K562 (cell line): ENCODE measurements around the gene PITPNC1. TPM values are rescaled to one million over a fixed set of nuclear protein-coding genes. Genes with fewer than 3 reads are reported as not detected.

ENCODE experiments used
- ATAC-seq: fragments of 200-7000 bp; cut with Tn5 transposase; 3 replicates; pipeline ENCODE4 v1.9.1; 2020; ENCODE audit warnings: moderate library complexity
- BruUV-seq: library from RNA; stranded (reverse); fragments of 400-500 nt; replicated peaks from 2 replicates; lab custom pipeline; 2021; lab: Mats Ljungman, UMichigan
- CTCF ChIA-PET: fragments of 300-600 bp; formaldehyde crosslinking; extraction: SDS; loops from one replicate; lab custom pipeline; 2021; ENCODE audit warnings: low intra/inter-chr PET ratio; lab: Yijun Ruan, JAX
- POLR2A ChIA-PET: fragments of 300-600, 350-650 bp; sonication (Branson Sonifier 250); formaldehyde crosslinking; extraction: SDS; loops from one replicate; lab custom pipeline; 2021; ENCODE audit warnings: antibody characterized with exemption, inconsistent platforms; lab: Yijun Ruan, JAX
- DNase-seq, 4 experiments: peaks; one replicate each; pipeline versions ENCODE4 v3.0.0 to v3.0.0-alpha.2; 2011 to 2018; ENCODE audit warnings: low spot score in 3 of 4, mixed read lengths in 3 of 4; ENCODE audit errors: extremely low read depth in 1 of 4
- FAIRE-seq: peaks from 2 replicates; lab custom pipeline; 2011; peaks lifted over from hg19 to GRCh38; lab: Jason Lieb, UNC
- H2AFZ ChIP-seq: 2 replicates; pipeline ENCODE4 v1.6.0; 2011; ENCODE audit warnings: low read depth, low read length, control low read depth, inconsistent platforms
- H3K27ac ChIP-seq: fragments of 200-600 bp; 3 replicates; pipeline ENCODE4 v1.8.0; 2011; ENCODE audit warnings: low read depth, mild to moderate bottlenecking, control low read depth, inconsistent platforms, low read length, moderate library complexity, mixed read lengths; ENCODE audit errors: extremely low read depth
- H3K27me3 ChIP-seq, 2 experiments: fragments of 300-600 bp in 1 of 2; 2 replicates in 1 of 2; 3 replicates in 1 of 2; pipeline versions ENCODE4 v1.6.0 to v1.8.0; 2011; ENCODE audit warnings: inconsistent platforms in 2 of 2, low read length in 2 of 2, mild to moderate bottlenecking in 1 of 2, mixed read lengths in 1 of 2, moderate library complexity in 1 of 2; ENCODE audit not compliant: control insufficient read depth in 2 of 2, insufficient read depth in 2 of 2
- H3K36me3 ChIP-seq: fragments of 300-600 bp; 3 replicates; pipeline ENCODE4 v1.8.0; 2011; ENCODE audit warnings: mild to moderate bottlenecking, low read length, inconsistent platforms; ENCODE audit not compliant: control insufficient read depth, insufficient read depth
- H3K4me1 ChIP-seq, 2 experiments: fragments of 200-600 bp in 1 of 2; replicated peaks in 1 of 2; 2 replicates in 1 of 2; 3 replicates in 1 of 2; pipeline versions ENCODE4 v1.5.1 to v1.8.0; 2011; ENCODE audit warnings: inconsistent platforms in 2 of 2, low read length in 2 of 2, mild to moderate bottlenecking in 1 of 2, mixed read lengths in 1 of 2, moderate library complexity in 1 of 2; ENCODE audit not compliant: control insufficient read depth in 2 of 2, insufficient read depth in 2 of 2
- H3K4me2 ChIP-seq: 2 replicates; pipeline ENCODE4 v1.6.1; 2011; ENCODE audit warnings: low read length, control low read depth, inconsistent platforms, mixed read lengths; ENCODE audit not compliant: insufficient read depth
- H3K4me3 ChIP-seq: fragments of 200-600 bp; sonication (generic), shearing (Covaris generic); 2 replicates; pipeline ENCODE4 v1.5.1; 2016; ENCODE audit warnings: control low read depth, inconsistent platforms
- H3K79me2 ChIP-seq: fragments of 200-600 bp; 3 replicates; pipeline ENCODE4 v1.8.0; 2011; ENCODE audit warnings: low read length, inconsistent platforms; ENCODE audit not compliant: control insufficient read depth, insufficient read depth
- H3K9ac ChIP-seq, 2 experiments: 2 replicates each; pipeline versions ENCODE4 v1.6.0 to v1.6.1; 2011; ENCODE audit warnings: low read depth in 2 of 2, low read length in 2 of 2, control low read depth in 1 of 2, inconsistent platforms in 1 of 2, mild to moderate bottlenecking in 1 of 2, mixed read lengths in 1 of 2; ENCODE audit not compliant: insufficient read depth in 1 of 2
- H3K9me1 ChIP-seq: one replicate; pipeline ENCODE4 v1.6.0; 2011; ENCODE audit warnings: inconsistent platforms, mild to moderate bottlenecking, low read length, moderate library complexity; ENCODE audit not compliant: control insufficient read depth, insufficient read depth
- H3K9me3 ChIP-seq: replicated peaks from 2 replicates; pipeline ENCODE4 v1.5.1; 2011; ENCODE audit warnings: low read depth, low read length, inconsistent platforms; ENCODE audit not compliant: control insufficient read depth, insufficient read depth
- H4K20me1 ChIP-seq: replicated peaks from 2 replicates; pipeline ENCODE4 v1.6.1; 2011; ENCODE audit warnings: low read length, inconsistent platforms, mixed read lengths; ENCODE audit not compliant: control insufficient read depth, insufficient read depth
- NFXL1 ChIP-seq: fragments of 450-650 bp; formaldehyde crosslinking; IDR thresholded peaks from 2 replicates; pipeline ENCODE4 v1.4.0; 2021; ENCODE audit warnings: mild to moderate bottlenecking
- RBM25 ChIP-seq: fragments of 200-400 bp; formaldehyde crosslinking; IDR thresholded peaks from 2 replicates; pipeline ENCODE4 v1.6.1; 2018; ENCODE audit warnings: low read length, low read depth, moderate library complexity; ENCODE audit not compliant: severe bottlenecking
- SP2 ChIP-seq: IDR thresholded peaks from 2 replicates; pipeline ENCODE4 v1.6.1; 2011; ENCODE audit warnings: mild to moderate bottlenecking, low read depth, low read length, moderate library complexity; ENCODE audit not compliant: poor library complexity, severe bottlenecking; ENCODE audit errors: extremely low read depth
- ZBTB12 ChIP-seq: fragments of 250-450 bp; sonication (Bioruptor Pico); IDR thresholded peaks from 2 replicates; pipeline ENCODE4 v1.4.0; 2020
- ZBTB40 ChIP-seq, 2 experiments: fragments of 450-650 bp in 1 of 2; sonication (generic) in 1 of 2; formaldehyde crosslinking in 1 of 2; IDR thresholded peaks; 2 replicates each; pipeline versions ENCODE4 v1.7.1 to v1.9.0; 2016 to 2022; ENCODE audit warnings: inconsistent platforms in 1 of 2, mild to moderate bottlenecking in 1 of 2, missing genetic modification reagents in 1 of 2
- ZNF146 ChIP-seq: IDR thresholded peaks from one replicate; pipeline ENCODE4 v1.6.1; 2018; ENCODE audit warnings: missing compliant biosample characterization; ENCODE audit not compliant: unreplicated experiment
- whole genome bisulfite sequencing: fragments of 100-300 bp; shearing (Covaris generic); methylation state at CpG from one replicate; pipeline ENCODE4 v1.1.6; 2016; ENCODE audit warnings: low coverage, mixed read lengths; ENCODE audit not compliant: insufficient coverage; ENCODE audit errors: missing lambda C conversion rate; 5-methylcytosine and 5-hydroxymethylcytosine counted together
- in situ Hi-C: fragments of 300-500 bp; cut with MboI; formaldehyde crosslinking; loops from 4 replicates; pipeline ENCODE4 v1.15.0; 2018; ENCODE audit warnings: inconsistent platforms, mixed read lengths
- intact Hi-C: fragments of 100-400 bp; cut with micrococcal nuclease; formaldehyde crosslinking; loops from 2 replicates; pipeline ENCODE4 v1.14.2; 2022
- polyA plus RNA-seq, 8 experiments: library from polyadenylated mRNA; depleted of rRNA in 4 of 8; stranded (reverse) in 5 of 8; unstranded in 3 of 8; fragments of >200 nt; fragmentation: Nextera tagmentation in 2 of 8; fragmentation: Illumina TruSeq in 1 of 8; extraction: Ambion mirVana in 2 of 8; extraction: Trizol in 1 of 8; gene quantifications; 2 replicates each; pipeline versions ENCODE4 v1.2.1 to v1.2.3, GENCODE V29; 2011 to 2014; ENCODE audit warnings: inconsistent platforms in 1 of 8, missing spikeins in 1 of 8
- total RNA-seq, 7 experiments: library from RNA; depleted of rRNA in 6 of 7; stranded (reverse); fragments of >200 nt in 6 of 7; fragmentation: Illumina TruSeq in 2 of 7; extraction: Trizol in 2 of 7; gene quantifications; 2 replicates each; pipeline versions ENCODE4 v1.2.1 to v1.2.3, GENCODE V29; 2011 to 2021; ENCODE audit warnings: low replicate concordance in 1 of 7
- TF ChIP-seq, protein P1 (sequence below): sonication (generic); formaldehyde crosslinking; IDR thresholded peaks from 2 replicates; pipeline ENCODE4 v1.8.1; 2022; ENCODE audit warnings: missing genetic modification reagents
- TF ChIP-seq, protein P2 (sequence below): fragments of 450-650 bp; formaldehyde crosslinking; conservative IDR thresholded peaks from 2 replicates; pipeline ENCODE4 v1.4.0; 2022; ENCODE audit warnings: mild to moderate bottlenecking, missing genetic modification characterization

The PITPNC1 gene
- total and polyA plus RNA-seq, 9 of the 15 experiments (the other 6 are each of a cell fraction or from before 2014, with no cell fraction given), result 0.11 to 1.1 (median 0.65) TPM

DNA sequence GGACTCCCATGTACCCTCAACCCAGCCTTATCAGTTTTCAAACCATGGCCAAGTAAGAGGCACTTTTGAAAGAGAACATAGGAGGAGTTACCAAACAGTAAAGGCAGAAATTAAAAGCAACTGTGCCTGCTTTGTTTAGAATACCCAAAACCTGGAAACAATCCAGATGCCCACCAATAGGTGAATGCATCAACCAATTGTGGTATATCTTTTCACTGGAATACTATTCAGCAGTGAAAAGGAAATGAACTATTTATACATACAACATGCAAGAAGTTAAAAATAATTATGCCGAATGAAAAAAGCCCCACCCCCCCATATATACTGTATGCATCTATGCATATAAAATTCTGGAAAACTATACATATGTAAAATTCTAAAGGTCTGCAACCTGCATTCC lies 37.0 kb downstream of the PITPNC1 start:
- no TSS peak for BruUV-seq
- intact Hi-C loops, result no loop called here
- peaks cover 11 to 35% of the 10 kb centered on the region in 2 experiments; a peak in 4 of 5 replicates for H3K27me3 ChIP-seq
- H3K4me3 ChIP-seq, result no peak overlapping the region
- H2AFZ ChIP-seq, result no peak overlapping the region
- TF ChIP-seq ZNF146, result peak; percentile 62
- TF ChIP-seq RBM25, result peak; percentile 25
- no peak for TF ChIP-seq ZBTB40 (IDR thresholded peaks at IDR 0.05)
- no peak for TF ChIP-seq ZBTB40 (CRISPR knock-in tag; IDR thresholded peaks at IDR 0.05)
- TF ChIP-seq, protein P1, sequence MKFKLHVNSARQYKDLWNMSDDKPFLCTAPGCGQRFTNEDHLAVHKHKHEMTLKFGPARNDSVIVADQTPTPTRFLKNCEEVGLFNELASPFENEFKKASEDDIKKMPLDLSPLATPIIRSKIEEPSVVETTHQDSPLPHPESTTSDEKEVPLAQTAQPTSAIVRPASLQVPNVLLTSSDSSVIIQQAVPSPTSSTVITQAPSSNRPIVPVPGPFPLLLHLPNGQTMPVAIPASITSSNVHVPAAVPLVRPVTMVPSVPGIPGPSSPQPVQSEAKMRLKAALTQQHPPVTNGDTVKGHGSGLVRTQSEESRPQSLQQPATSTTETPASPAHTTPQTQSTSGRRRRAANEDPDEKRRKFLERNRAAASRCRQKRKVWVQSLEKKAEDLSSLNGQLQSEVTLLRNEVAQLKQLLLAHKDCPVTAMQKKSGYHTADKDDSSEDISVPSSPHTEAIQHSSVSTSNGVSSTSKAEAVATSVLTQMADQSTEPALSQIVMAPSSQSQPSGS, result no peak
- TF ChIP-seq NFXL1 (CRISPR knock-in tag), result no peak
- TF ChIP-seq SP2, result no peak
- TF ChIP-seq ZBTB12 (CRISPR knock-in tag), result no peak
- TF ChIP-seq, protein P2, sequence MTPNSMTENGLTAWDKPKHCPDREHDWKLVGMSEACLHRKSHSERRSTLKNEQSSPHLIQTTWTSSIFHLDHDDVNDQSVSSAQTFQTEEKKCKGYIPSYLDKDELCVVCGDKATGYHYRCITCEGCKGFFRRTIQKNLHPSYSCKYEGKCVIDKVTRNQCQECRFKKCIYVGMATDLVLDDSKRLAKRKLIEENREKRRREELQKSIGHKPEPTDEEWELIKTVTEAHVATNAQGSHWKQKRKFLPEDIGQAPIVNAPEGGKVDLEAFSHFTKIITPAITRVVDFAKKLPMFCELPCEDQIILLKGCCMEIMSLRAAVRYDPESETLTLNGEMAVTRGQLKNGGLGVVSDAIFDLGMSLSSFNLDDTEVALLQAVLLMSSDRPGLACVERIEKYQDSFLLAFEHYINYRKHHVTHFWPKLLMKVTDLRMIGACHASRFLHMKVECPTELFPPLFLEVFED, result no peak
- TF ChIP-seq, all 486 proteins: peak for 2
- POLR2A ChIA-PET, result no interaction called here
- ATAC-seq (no peak), DNase-seq (no peak), FAIRE-seq (no peak)
- no peaks in the 10 kb centered on the region for H3K4me1 ChIP-seq
- H3K36me3 ChIP-seq, result no peaks in the 10 kb centered on the region
- no peaks in the 10 kb centered on the region for H3K9me3 ChIP-seq
- H3K79me2 ChIP-seq, result no peaks in the 10 kb centered on the region
- in situ Hi-C loops, result no loop called here
- 0% methylated on average over 1 of the region's 1 CpG for WGBS
- no peak overlapping the region for H3K9ac ChIP-seq
- CTCF ChIA-PET, result no interaction called here
- no peaks in the 10 kb centered on the region for H3K9me1 ChIP-seq
- no peak overlapping the region for H3K4me2 ChIP-seq
- H3K27ac ChIP-seq, result no peak overlapping the region
- H4K20me1 ChIP-seq, result no peaks in the 10 kb centered on the region
